ENCODE data around the gene RUNX3. TPM values are rescaled to one million over a fixed set of nuclear protein-coding genes. Genes with fewer than 3 reads are reported as not detected.

Gene RUNX3
- total RNA-seq, 2 donors from 2014 or later = 116 to 145 TPM

Other genes with a start within 250 kb of the RUNX3 start
- 10 to 100 TPM in 1 of 2 donors, 1 to 10 TPM in 1; 8.9 to 13.8 TPM for gene CLIC4, start 184.8 kb downstream of the RUNX3 start, total RNA-seq